Psoas muscle (tissue), 8 donors: ENCODE measurements around the gene ZNF385C. TPM values are rescaled to one million over a fixed set of nuclear protein-coding genes. Genes with fewer than 3 reads are reported as not detected.

Source experiments
- ATAC-seq, 4 donors: fragments of 200-7000 bp; cut with Tn5 transposase; one replicate each; pipeline ENCODE4 v1.9.1; 2020; ENCODE audit warnings: moderate library complexity in 3 of 4, mild to moderate bottlenecking in 2 of 4
- DNase-seq, 2 donors: peaks; one replicate each; pipeline ENCODE4 v3.0.0-alpha.2; 2020
- H3K27ac ChIP-seq: fragments of 200-600 bp; one replicate; pipeline ENCODE4 v1.8.0; 2022
- H3K27me3 ChIP-seq, 3 donors: fragments of 200-600 bp in 1 of 3; one replicate each; pipeline versions ENCODE4 v1.6.1 to v1.8.0; 2013 to 2022; ENCODE audit warnings: low read length in 2 of 3, mild to moderate bottlenecking in 2 of 3, moderate library complexity in 1 of 3; ENCODE audit not compliant: insufficient read depth in 3 of 3
- H3K36me3 ChIP-seq, 2 donors: fragments of 200-600 bp in 1 of 2; one replicate each; pipeline versions ENCODE4 v1.6.1 to v1.8.0; 2013 to 2022; ENCODE audit warnings: low read depth in 1 of 2, mild to moderate bottlenecking in 1 of 2, moderate library complexity in 1 of 2; ENCODE audit not compliant: insufficient read depth in 1 of 2
- H3K4me1 ChIP-seq: fragments of 200-600 bp; one replicate; pipeline ENCODE4 v1.8.0; 2022
- H3K4me3 ChIP-seq: fragments of 200-600 bp; one replicate; pipeline ENCODE4 v1.8.0; 2022; ENCODE audit warnings: mild to moderate bottlenecking
- H3K9me3 ChIP-seq: fragments of 200-600 bp; one replicate; pipeline ENCODE4 v1.8.0; 2022
- WGBS, 3 donors: extraction: QIAGEN DNeasy Blood & Tissue Kit; methylation state at CpG; one replicate each; pipeline versions ENCODE4 v1.1.6 to v1.1.7; 2013; 5-methylcytosine and 5-hydroxymethylcytosine counted together
- intact Hi-C, 2 donors: fragments of 100-400 bp; cut with DNase I; formaldehyde crosslinking; loops; one replicate each; pipeline versions ENCODE4 v1.11.0 to v1.14.2; 2022
- polyA plus RNA-seq, 3 donors: library from polyadenylated mRNA; stranded (reverse); fragments of 200-250 nt; gene quantifications; one replicate each; pipeline ENCODE4 v1.2.3, GENCODE V29; 2013
- total RNA-seq, 4 donors: library from RNA; stranded (reverse); fragmentation: NEBNext Ultra II Directional in 2 of 4; extraction: Animal tissue kit (Norgen Biotek cat#: 25700) in 2 of 4; gene quantifications; one replicate each; pipeline versions ENCODE4 v1.2.1 to v1.2.4, GENCODE V29; 2021 to 2023
- TF ChIP-seq, protein P1 (sequence below): fragments of 200-600 bp; IDR thresholded peaks from one replicate; pipeline ENCODE4 v1.8.0; 2022; ENCODE audit warnings: antibody characterized with exemption
- donor health status: healthy with polysubstance abuse.
- donor health status: DM: no; HTN: no; CAD: no; lungs with moderate emphysema.
- donor health status: Bipolar disorder and iron deficiency.
- donor health status: healthy.
- donor health status: DM: yes; HTN: yes; CAD: no.
- donor health status: DM: no; HTN: no; CAD: no.
- donor health status: DM: no; HTN: no; CAD: no.
- donor health status: DM: yes; HTN: yes; CAD: no.

Gene ZNF385C
- total and polyA plus RNA-seq, 7 donors: 0.22 to 9.2 (median 0.50) TPM

DNA sequence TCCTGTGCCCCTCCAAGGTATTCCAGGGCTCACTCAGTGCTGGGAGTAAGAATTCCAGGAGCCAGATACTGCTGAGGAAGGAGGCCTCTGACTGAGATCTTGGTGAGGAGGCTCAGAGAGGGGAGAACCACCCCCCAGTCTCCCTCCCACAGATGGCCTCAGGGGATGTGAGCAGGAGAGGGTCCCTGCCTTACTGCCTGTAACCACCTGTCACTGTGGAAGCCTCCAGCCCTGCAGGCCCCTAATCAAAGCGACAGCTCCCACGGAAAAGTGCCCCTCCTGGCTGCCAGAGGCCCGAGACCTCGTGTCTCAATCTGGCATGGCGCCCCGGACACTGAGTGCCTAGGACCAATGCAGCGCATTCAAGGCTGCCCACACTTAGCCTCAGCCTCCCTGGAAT lies 40.2 kb downstream of the ZNF385C start:
- intact Hi-C loops: no loop called here
- Histone ChIP-seq H3K27me3 (peaks cover 0 to 2% (median 0%) of the 10 kb centered on the region in 3 donors), H3K4me3 (no peak overlapping the region), H3K9me3 (no peaks in the 10 kb centered on the region), H3K4me1 (peaks cover 5% of the 10 kb centered on the region), H3K36me3 (no peaks in the 10 kb centered on the region), H3K27ac (no peak overlapping the region)
- ATAC-seq (no peak), DNase-seq (no peak)
- TF ChIP-seq, protein P1, sequence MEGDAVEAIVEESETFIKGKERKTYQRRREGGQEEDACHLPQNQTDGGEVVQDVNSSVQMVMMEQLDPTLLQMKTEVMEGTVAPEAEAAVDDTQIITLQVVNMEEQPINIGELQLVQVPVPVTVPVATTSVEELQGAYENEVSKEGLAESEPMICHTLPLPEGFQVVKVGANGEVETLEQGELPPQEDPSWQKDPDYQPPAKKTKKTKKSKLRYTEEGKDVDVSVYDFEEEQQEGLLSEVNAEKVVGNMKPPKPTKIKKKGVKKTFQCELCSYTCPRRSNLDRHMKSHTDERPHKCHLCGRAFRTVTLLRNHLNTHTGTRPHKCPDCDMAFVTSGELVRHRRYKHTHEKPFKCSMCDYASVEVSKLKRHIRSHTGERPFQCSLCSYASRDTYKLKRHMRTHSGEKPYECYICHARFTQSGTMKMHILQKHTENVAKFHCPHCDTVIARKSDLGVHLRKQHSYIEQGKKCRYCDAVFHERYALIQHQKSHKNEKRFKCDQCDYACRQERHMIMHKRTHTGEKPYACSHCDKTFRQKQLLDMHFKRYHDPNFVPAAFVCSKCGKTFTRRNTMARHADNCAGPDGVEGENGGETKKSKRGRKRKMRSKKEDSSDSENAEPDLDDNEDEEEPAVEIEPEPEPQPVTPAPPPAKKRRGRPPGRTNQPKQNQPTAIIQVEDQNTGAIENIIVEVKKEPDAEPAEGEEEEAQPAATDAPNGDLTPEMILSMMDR: no peak
- 49 to 69% (median 51%) methylated on average over 7 of the region's 7 CpGs for WGBS, 3 donors

DNA sequence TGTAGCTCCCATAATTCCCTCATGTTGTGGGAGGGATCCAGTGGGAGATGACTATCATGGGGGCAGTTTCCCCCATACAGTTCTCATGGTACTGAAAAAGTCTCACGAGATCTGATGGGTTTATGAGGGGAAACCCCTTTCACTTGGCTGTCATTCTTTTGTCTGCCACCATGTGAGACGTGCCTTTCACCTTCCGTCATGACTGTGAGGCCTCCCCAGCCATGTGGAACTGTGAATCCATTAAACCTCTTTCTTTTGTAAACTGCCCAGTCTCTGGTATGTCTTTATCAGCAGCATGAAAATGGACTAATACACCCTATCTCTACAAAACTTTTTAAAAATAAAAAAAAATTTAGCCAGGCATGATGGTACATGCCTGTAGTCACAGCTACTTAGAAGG lies 41.6 kb downstream of the ZNF385C start:
- peaks cover 0 to 2% (median 0%) of the 10 kb centered on the region in 3 donors for H3K27me3 ChIP-seq
- H3K4me3 ChIP-seq: no peak overlapping the region
- ATAC-seq (no peak), DNase-seq (no peak)
- TF ChIP-seq, protein P1: no peak
- H3K36me3 ChIP-seq: no peaks in the 10 kb centered on the region
- WGBS, 3 donors: 76 to 85% (median 77%) methylated on average over 3 of the region's 3 CpGs
- H3K9me3 ChIP-seq: no peaks in the 10 kb centered on the region
- H3K27ac ChIP-seq: no peak overlapping the region
- intact Hi-C loops: no loop called here
- H3K4me1 ChIP-seq: no peaks in the 10 kb centered on the region

DNA sequence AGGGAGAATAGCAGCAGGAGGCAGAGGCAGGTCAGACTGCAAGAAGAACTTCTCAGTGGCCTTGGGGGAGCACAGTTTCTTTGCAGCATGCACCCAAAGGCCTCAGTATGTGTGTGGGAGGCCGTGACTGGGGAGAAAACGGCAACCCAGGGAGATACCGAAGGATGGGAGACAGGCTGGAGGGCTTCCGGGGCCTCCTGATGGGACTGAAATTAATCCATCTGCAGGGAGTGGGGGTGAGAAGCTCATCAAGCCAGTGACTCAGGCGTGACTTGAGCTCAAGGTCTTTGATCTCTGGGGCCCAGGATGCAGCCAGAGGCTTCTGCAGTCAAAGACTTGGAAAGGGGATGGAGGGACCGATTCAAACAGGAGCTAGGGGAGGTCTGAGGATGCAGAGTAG lies 42.8 kb downstream of the ZNF385C start:
- Histone ChIP-seq H3K9me3 (no peaks in the 10 kb centered on the region), H3K27me3 (peaks cover 0 to 2% (median 0%) of the 10 kb centered on the region in 3 donors), H3K36me3 (no peaks in the 10 kb centered on the region), H3K4me3 (no peak overlapping the region), H3K4me1 (no peaks in the 10 kb centered on the region), H3K27ac (no peak overlapping the region)
- ATAC-seq (no peak), DNase-seq (no peak)
- TF ChIP-seq, protein P1: no peak
- intact Hi-C loops: no loop called here
- WGBS, 3 donors: 40 to 64% (median 42%) methylated on average over 6 of the region's 6 CpGs

DNA sequence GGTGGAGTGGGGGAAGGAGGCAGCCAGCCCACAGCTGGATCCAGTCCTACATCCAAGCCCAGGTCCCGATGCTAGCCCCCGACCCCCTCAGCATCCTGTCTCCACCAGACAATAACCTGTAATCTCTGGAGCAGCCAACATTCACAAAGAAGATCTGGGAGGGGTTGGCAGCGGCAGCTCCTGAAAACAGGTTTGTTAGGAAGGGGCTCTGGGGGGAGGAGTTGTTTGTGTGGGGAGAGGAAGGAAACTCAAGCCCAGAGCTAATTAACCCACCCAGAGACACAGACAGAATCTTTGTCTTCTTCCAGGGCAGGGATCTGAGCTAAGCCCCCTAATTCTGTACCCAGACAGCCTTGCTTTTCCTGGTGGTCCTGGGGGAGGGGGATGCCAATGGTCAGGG lies 43.2 kb downstream of the ZNF385C start:
- no peak overlapping the region for H3K27ac ChIP-seq
- no peaks in the 10 kb centered on the region for H3K36me3 ChIP-seq
- DNase-seq (no peak), ATAC-seq (no peak)
- H3K27me3 ChIP-seq: peaks cover 0 to 2% (median 0%) of the 10 kb centered on the region in 3 donors
- 30 to 33% (median 31%) methylated on average over 3 of the region's 3 CpGs for WGBS, 3 donors
- intact Hi-C loops: no loop called here
- no peak overlapping the region for H3K4me3 ChIP-seq
- TF ChIP-seq, protein P1: no peak
- H3K9me3 ChIP-seq: no peaks in the 10 kb centered on the region
- no peaks in the 10 kb centered on the region for H3K4me1 ChIP-seq
